ENCODE data around the gene ADGRA1. TPM values are rescaled to one million over a fixed set of nuclear protein-coding genes. Genes with fewer than 3 reads are reported as not detected.
"Not testable (repeated sequence)": the region's sequence is repeated elsewhere in the genome, so short reads cannot be mapped to it uniquely, and the experiment has no call there.

Gene ADGRA1
- total RNA-seq, 1 experiment from 2014 or later: not detected

DNA sequence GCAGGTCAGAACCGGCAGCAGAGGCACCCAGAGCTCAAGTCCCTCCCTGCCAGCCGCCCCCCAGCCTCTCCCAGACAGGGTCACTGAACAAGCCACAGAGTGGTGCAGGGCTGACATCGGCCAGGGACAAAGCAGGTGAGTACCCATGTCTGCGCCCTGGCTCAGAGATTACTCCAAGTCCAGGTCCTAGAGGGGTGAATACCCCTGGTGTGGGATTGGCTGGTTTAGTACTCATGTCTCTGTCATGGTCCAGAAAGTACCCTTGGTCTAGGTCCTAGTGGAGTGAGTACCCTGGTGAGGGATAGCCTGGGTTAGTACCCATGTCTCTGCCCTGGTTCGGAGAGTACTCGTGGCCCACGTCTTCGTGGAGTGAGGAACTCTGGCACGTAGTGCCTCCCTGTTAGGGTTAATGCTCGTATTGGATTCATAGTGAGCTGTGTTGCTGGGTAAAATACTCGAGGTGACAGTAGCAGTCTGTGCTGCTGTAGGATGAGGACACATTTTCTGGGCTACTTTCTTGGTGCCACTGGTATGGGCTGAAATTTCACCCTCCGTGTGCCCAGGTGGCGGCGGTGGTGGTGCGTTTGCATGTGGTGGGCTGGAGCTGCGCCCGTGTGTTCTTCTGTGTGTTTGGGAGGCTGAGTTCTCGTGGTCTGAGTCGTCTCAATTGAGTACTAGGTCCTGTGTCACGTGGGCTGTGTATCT is 46.8 kb downstream of the ADGRA1 start:
- CTCF ChIA-PET: interaction anchor here (0.7 to 0.9 kb wide), 2 partner anchors 231 to 322 kb away, joined by 3 to 5 read pairs; no protein-coding TSS in a partner anchor
- intact Hi-C loops (cut with micrococcal nuclease): no loop called here
- TF ChIP-seq CTCF (IDR thresholded peaks at IDR 0.05; ENCODE audit: unreplicated experiment): no peak
- no peak for DNase-seq (ENCODE audit: unreplicated experiment)
- no peak overlapping the region for H3K27ac Mint-ChIP-seq (ENCODE audit: low read depth, unreplicated experiment)
- no peak overlapping the region for H3K4me3 Mint-ChIP-seq (ENCODE audit: unreplicated experiment)
- no peaks in the 10 kb centered on the region for H3K27me3 Mint-ChIP-seq (ENCODE audit: insufficient read depth, unreplicated experiment)
- no peaks in the 10 kb centered on the region for H3K9me3 Mint-ChIP-seq (ENCODE audit: unreplicated experiment)
- no peaks in the 10 kb centered on the region for H3K4me1 Mint-ChIP-seq (ENCODE audit: insufficient read depth, unreplicated experiment)
- BruUV-seq (replicated peaks): no TSS peak
- no peaks in the 10 kb centered on the region for H3K36me3 Mint-ChIP-seq (ENCODE audit: insufficient read depth, unreplicated experiment)
- POLR2A ChIA-PET: no interaction called here

DNA sequence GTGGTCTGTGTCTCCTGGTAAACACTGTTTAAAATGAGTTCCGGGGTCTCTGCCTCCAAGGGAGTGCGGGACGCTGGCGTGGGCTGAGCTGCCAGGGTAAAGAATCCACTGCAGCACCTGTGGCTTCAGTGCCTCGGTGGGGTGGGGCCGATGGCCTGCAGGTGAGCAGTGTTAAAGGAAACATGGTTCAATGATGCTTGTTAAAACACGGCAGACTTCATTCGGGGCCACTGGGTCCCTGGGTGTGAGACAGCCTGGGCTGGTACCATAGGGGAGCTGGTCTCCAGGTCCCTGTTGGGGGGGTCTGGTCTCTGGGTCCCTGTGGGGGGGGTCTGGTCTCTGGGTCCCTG is 47.4 kb downstream of the ADGRA1 start:
- no TSS peak for BruUV-seq (replicated peaks)
- Mint-ChIP-seq H3K36me3 (ENCODE audit: insufficient read depth, unreplicated experiment) (no peaks in the 10 kb centered on the region), H3K4me1 (ENCODE audit: insufficient read depth, unreplicated experiment) (no peaks in the 10 kb centered on the region), H3K27ac (ENCODE audit: low read depth, unreplicated experiment) (no peak overlapping the region), H3K9me3 (ENCODE audit: unreplicated experiment) (no peaks in the 10 kb centered on the region), H3K27me3 (ENCODE audit: insufficient read depth, unreplicated experiment) (no peaks in the 10 kb centered on the region), H3K4me3 (ENCODE audit: unreplicated experiment) (no peak overlapping the region)
- ChIA-PET CTCF (interaction anchor here (0.9 kb wide), 1 partner anchor 231 kb away, joined by 5 read pairs; no protein-coding TSS in a partner anchor), POLR2A (no interaction called here)
- DNase-seq (ENCODE audit: unreplicated experiment): no peak
- no peak for TF ChIP-seq CTCF (IDR thresholded peaks at IDR 0.05; ENCODE audit: unreplicated experiment)
- intact Hi-C loops (cut with micrococcal nuclease): no loop called here

DNA sequence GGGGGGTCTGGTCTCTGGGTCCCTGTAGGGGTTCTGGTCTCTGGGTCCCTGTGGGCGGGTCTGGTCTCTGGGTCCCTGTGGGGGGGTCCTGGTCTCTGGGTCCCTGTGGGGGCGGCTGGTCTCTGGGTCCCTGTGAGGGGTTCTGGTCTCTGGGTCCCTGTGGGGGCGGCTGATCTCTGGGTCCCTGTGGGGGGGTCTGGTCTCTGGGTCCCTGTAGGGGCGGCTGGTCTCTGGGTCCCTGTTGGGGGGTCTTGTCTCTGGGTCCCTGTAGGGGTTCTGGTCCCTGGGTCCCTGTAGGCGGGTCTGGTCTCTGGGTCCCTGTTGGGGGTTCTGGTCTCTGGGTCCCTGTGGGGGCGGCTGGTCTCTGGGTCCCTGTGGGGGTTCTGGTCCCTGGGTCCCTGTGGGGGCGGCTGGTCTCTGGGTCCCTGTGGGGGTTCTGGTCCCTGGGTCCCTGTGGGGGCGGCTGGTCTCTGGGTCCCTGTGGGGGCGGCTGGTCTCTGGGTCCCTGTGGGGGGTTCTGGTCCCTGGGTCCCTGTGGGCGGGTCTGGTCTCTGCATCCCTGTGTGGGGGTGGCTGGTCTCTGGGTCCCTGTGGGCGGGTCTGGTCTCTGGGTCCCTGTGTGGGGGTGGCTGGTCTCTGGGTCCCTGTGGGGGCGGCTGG is 49.9 kb downstream of the ADGRA1 start:
- DNase-seq (ENCODE audit: unreplicated experiment); H3K27me3 Mint-ChIP-seq (ENCODE audit: insufficient read depth, unreplicated experiment); H3K9me3 Mint-ChIP-seq (ENCODE audit: unreplicated experiment); intact Hi-C loops (cut with micrococcal nuclease); H3K4me1 Mint-ChIP-seq (ENCODE audit: insufficient read depth, unreplicated experiment); H3K27ac Mint-ChIP-seq (ENCODE audit: low read depth, unreplicated experiment); H3K4me3 Mint-ChIP-seq (ENCODE audit: unreplicated experiment); BruUV-seq (replicated peaks); POLR2A ChIA-PET; H3K36me3 Mint-ChIP-seq (ENCODE audit: insufficient read depth, unreplicated experiment); CTCF ChIA-PET: not testable (repeated sequence)

GRCh38 chr10:133139551-133140065 is 51.9 kb downstream of the ADGRA1 start:
- no peak overlapping the region for H3K27ac Mint-ChIP-seq (ENCODE audit: low read depth, unreplicated experiment)
- H3K4me3 Mint-ChIP-seq (ENCODE audit: unreplicated experiment): no peak overlapping the region
- no peaks in the 10 kb centered on the region for H3K36me3 Mint-ChIP-seq (ENCODE audit: insufficient read depth, unreplicated experiment)
- CTCF ChIA-PET: no interaction called here
- no peaks in the 10 kb centered on the region for H3K27me3 Mint-ChIP-seq (ENCODE audit: insufficient read depth, unreplicated experiment)
- BruUV-seq (replicated peaks): no TSS peak
- POLR2A ChIA-PET: interaction anchor here (0.6 kb wide), 1 partner anchor 401 kb away, joined by 3 read pairs; no protein-coding TSS in a partner anchor
- no peak for TF ChIP-seq CTCF (IDR thresholded peaks at IDR 0.05; ENCODE audit: unreplicated experiment)
- H3K9me3 Mint-ChIP-seq (ENCODE audit: unreplicated experiment): no peaks in the 10 kb centered on the region
- intact Hi-C loops (cut with micrococcal nuclease): loop anchor here (5.0 kb wide), 2 partner anchors 118 to 168 kb away; partner anchors contain the start of genes TUBGCP2 and ZNF511
- no peaks in the 10 kb centered on the region for H3K4me1 Mint-ChIP-seq (ENCODE audit: insufficient read depth, unreplicated experiment)
- no peak for DNase-seq (ENCODE audit: unreplicated experiment)
